Heart left ventricle (tissue), 13 donors: ENCODE measurements around the gene PTTG1.

Experiments
- CTCF ChIP-seq, 12 donors: fragments of 200-600 bp; sonication (generic) in 4 of 12; IDR thresholded peaks; one replicate each; pipeline versions ENCODE4 v1.5.0 to v1.8.0; 2018 to 2022; ENCODE audit warnings: antibody characterized with exemption in 12 of 12, mild to moderate bottlenecking in 5 of 12
- POLR2A ChIP-seq, 2 donors: fragments of 450-650 bp; IDR thresholded peaks; one replicate each; pipeline ENCODE4 v1.6.1; 2017; ENCODE audit warnings: antibody characterized with exemption in 2 of 2, mild to moderate bottlenecking in 2 of 2, moderate library complexity in 2 of 2
- donor health status: ischemic (EF 13 %, LVEDD 7.1; RV severe dilation, severe dysfunction).
- donor health status: DM: no; HTN: yes; CAD: no.
- donor health status: DM: no; HTN: no; CAD: no.
- donor health status: ischemic (EF 25% LVEDD 6.9; RV normal size, moderate dysfunction).
- donor health status: ischemic (EF 25% LVEDD 5.7; RV mildly dilated, moderate dysfunction).
- donor health status: ischemic (EF 35%, LVEDD 5.7; RV mildly dilated, moderate dysfunction).
- donor health status: nonischemic (EF 11% LVEDD 7.7; RV severe dilation, severe dysfunction).
- donor health status: DM: yes; HTN: yes; CAD: no.
- donor health status: PGD.
- donor health status: ischemic (EF 29% LVEDD 5.4; RV normal size, mild dysfunction).
- donor health status: nonischemic (EF 23%, LVEDD 6.1; RV moderate dilation, normal function).

- TF ChIP-seq CTCF (IDR thresholded peaks at IDR 0.05) (no peak), POLR2A (IDR thresholded peaks at IDR 0.05) (no peak)
Measured at GRCh38 chr5:160434022-160434531, 12.4 kb downstream of the PTTG1 start.
